GM18951 (cell line): Measurements from ENCODE around the gene ALX4.

Experiments used
- POLR2A ChIP-seq: IDR thresholded peaks from 4 replicates; pipeline ENCODE4 v1.6.1; 2011; ENCODE audit warnings: mild to moderate bottlenecking; ENCODE audit not compliant: insufficient read length, insufficient read depth; ENCODE audit errors: extremely low read depth
- in situ Hi-C: fragments of 300-500 bp; cut with MboI; formaldehyde crosslinking; loops from one replicate; pipeline ENCODE4 v1.12.0; 2022; ENCODE audit warnings: low sequenced_read_pairs, mixed read lengths, inconsistent platforms; ENCODE audit not compliant: unreplicated experiment

The ALX4 gene

GRCh38 chr11:44243595-44244343 lies 66.2 kb downstream of the ALX4 start:
- no peak for TF ChIP-seq POLR2A
- in situ Hi-C loops, result no loop called here

- in situ Hi-C loops, result no loop called here
These were observed 66.9 kb downstream of the ALX4 start for GRCh38 chr11:44243086-44243485.

GRCh38 chr11:44241851-44242250 lies 68.1 kb downstream of the ALX4 start:
- in situ Hi-C loops, result no loop called here
- TF ChIP-seq POLR2A, result no peak

More at GRCh38 chr11:44243086-44243485, 66.9 kb downstream of the ALX4 start:
- TF ChIP-seq POLR2A, result no peak

- TF ChIP-seq POLR2A, result no peak
- in situ Hi-C loops, result no loop called here
These were observed 72.8 kb downstream of the ALX4 start for GRCh38 chr11:44237156-44237555.

DNA sequence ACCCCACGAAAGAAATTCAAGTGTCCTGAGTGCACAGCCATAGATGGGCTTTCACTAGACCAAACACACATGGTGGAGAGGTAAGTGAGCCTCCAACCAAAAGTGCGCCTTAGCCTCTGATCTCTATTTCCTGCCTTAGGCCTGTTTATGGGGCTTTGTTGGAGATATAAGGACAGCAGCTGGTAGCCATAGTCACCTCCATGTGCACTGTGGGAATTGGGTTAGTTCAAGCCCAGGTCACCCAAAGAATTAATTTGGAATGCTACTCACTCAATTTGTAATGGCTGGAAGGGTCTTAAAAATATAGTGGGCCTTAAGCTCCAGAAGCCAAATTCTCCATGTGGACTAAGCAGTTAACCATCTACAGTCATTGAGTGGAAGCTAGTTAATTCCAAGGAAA lies 73.6 kb downstream of the ALX4 start:
- no peak for TF ChIP-seq POLR2A
- in situ Hi-C loops, result no loop called here

- no peak for TF ChIP-seq POLR2A
- in situ Hi-C loops, result no loop called here
These were observed 74.2 kb downstream of the ALX4 start for GRCh38 chr11:44235765-44236201.

GRCh38 chr11:44229624-44230023 lies 80.3 kb downstream of the ALX4 start:
- in situ Hi-C loops, result no loop called here
- no peak for TF ChIP-seq POLR2A

DNA sequence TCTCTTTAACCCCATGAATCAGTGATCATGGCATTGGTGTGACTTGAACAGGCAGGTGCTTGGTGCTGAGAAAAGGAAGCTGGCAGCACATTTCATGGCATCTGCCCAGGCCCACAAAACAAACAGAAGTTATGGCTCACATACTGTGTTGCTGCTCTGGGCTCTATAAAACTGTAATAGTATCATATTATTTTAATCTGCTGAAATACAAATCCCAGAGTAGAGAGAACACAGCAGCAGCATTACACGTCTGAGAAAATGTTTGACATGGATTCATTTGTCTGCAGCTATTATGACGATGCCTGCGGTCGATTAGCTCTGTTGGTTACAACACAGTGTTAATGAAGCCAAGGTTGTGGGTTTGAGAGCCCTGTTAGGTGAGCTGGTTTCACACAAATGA lies 80.8 kb downstream of the ALX4 start:
- TF ChIP-seq POLR2A, result no peak
- in situ Hi-C loops, result no loop called here

DNA sequence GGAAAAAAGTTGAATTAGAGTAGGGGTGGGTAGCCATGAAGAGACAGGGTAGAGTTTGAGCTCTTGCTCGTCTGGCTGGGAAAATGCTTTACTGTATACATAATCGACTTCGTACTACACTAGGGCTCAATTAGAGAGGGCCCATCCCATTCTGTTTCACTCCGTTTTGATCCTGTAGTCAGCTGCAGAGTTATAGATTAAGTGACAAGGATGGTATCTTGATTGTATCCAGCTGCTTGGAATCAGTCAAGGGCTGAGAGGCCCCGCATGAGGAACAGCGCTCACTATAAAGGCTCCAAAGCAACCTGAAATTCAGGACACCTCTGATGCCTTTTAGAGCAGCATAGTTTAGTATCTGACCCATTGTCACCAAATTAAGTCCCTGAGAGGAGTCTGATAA lies 81.6 kb downstream of the ALX4 start:
- no peak for TF ChIP-seq POLR2A
- in situ Hi-C loops, result no loop called here

DNA sequence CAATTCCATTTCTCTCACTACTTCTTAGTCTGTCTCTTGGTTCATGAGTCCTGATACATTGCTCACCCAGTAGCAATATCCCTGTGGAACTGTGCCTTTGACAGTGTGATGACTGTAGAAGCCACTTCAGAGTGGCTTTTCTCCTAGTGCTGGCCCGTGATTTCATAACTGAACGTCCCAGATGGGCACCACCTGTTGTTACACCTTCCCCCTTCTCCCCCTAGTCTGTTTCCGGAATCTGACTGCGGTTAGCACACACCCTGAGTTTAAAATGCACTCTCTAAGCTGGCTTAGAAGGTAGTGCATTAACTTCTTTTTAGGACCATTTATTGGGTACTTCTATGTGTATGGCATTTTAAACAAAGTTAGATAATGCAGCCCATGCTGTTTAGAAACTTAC lies 83.0 kb downstream of the ALX4 start:
- no peak for TF ChIP-seq POLR2A
- in situ Hi-C loops, result no loop called here

DNA sequence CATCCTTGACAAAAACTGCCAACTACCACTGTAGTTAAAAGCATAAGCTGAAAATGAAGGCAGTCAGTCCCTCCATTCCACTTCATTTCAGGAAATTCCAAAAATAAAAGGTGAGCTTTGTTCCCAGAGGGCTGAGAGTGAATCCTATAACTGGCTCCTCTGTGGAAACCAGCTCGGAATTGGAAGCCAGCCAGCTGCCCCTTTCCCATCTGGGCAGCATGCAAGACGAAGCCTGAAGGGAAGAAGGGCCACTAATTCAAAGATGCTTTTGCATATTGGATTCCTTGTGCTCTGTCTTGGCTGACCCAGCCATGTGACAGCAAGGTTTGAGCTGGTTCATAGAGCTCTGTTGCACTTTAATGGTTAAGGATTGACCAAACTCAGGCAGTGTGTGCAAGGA lies 83.4 kb downstream of the ALX4 start:
- TF ChIP-seq POLR2A, result no peak
- in situ Hi-C loops, result no loop called here

DNA sequence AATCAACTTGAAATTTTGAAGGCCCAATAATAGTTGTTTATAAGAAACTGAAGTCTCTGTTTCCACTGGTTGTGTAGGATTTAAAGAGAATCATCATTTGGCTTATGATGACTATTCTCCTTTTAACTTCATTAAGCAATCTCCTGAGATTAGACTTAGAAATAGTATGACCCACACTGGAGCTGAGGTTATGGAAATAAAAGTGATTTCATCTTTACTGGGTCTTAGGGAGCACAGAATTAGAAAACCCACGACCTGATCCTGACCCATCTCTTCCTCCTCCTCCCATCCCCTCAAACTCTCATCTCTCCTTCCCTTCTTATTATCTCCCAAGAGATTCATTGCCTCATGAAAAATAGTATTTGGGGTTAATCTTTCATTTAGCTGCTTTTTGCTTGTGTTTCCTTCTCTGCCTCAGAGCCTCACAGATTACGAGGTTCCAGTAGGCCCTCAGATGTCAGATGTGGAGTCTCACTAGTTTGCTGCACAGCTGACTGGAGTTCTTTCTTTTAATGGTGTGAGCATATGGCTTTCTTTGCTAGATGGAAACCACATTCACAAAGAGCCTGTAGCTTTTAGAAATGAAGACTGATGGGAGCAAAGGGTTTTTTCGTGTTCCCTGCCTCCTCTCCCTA lies 85.0 kb downstream of the ALX4 start:
- in situ Hi-C loops, result no loop called here
- TF ChIP-seq POLR2A, result no peak

DNA sequence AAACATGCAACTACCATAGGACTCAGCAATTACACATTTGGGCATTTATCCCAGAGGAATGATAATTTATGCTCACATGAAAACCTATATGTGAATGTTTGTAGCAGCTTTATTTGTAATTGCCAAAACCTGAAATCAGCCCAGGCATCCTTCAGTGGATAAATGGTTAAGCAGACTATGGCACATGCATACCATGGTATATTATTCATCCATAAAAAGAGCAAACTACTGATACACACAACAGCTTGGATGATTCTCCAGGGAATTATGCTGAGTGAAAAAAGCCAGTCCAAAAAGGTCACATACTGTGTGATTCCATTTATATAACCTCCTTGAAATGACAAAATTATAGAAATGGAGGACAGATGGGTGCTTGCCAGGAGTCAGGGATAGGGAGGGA lies 86.7 kb downstream of the ALX4 start:
- no peak for TF ChIP-seq POLR2A
- in situ Hi-C loops, result no loop called here

DNA sequence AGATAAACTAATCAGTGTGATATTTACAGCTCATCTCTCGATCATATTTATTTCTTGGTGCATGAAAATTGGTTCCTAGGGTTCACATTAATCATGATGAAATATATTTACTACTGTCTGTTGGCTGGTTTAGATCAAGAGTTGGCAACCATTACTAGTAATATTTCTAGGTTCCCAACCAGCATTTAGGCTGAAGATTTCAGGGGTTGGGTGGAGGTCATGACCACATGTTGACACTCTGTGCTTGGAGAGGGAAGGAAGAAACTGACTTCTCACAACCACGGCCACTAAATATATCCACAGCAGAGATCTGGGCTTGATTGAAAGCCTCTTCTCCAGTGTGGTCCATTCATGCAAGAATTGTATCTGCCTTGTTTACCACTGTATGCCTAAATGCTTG lies 87.9 kb downstream of the ALX4 start:
- TF ChIP-seq POLR2A, result no peak
- in situ Hi-C loops, result no loop called here
